GM11168 (cell line): Measurements from ENCODE around the gene PCDHGA2.
"Not testable (repeated sequence)": the region's sequence is repeated elsewhere in the genome, so short reads cannot be mapped to it uniquely, and the experiment has no call there.

ENCODE experiments used
- in situ Hi-C: fragments of 300-500 bp; cut with MboI; formaldehyde crosslinking; loops from one replicate; pipeline ENCODE4 v1.12.0; 2022; ENCODE audit warnings: low sequenced_read_pairs; ENCODE audit not compliant: unreplicated experiment

Gene PCDHGA2

GRCh38 chr5:141375444-141376155, 37.0 kb downstream of the PCDHGA2 start:
- in situ Hi-C loops: not testable (repeated sequence)

- in situ Hi-C loops: no loop called here
These were observed 44.1 kb downstream of the PCDHGA2 start, which contains the start of gene PCDHGA7 for GRCh38 chr5:141382469-141383294. TSS of gene PCDHGA7 (plus strand) at chr5:141382742. CDS start at chr5:141382900, 158 bp downstream.

GRCh38 chr5:141383345-141383744, 44.8 kb downstream of the PCDHGA2 start:
- in situ Hi-C loops: no loop called here

- in situ Hi-C loops: no loop called here
These were observed 46.1 kb downstream of the PCDHGA2 start for GRCh38 chr5:141384471-141385267.

- in situ Hi-C loops: not testable (repeated sequence)
These were observed 49.2 kb downstream of the PCDHGA2 start, which contains the start of gene PCDHGB4 for GRCh38 chr5:141387557-141388311. TSS of gene PCDHGB4 (plus strand) at chr5:141387698. CDS start at chr5:141387885, 187 bp downstream.

GRCh38 chr5:141388661-141389060, 50.1 kb downstream of the PCDHGA2 start:
- in situ Hi-C loops: no loop called here

- in situ Hi-C loops: loop anchor here (10.0 kb wide), 1 partner anchor 655 kb away; no protein-coding TSS in a partner anchor
These were observed 50.8 kb downstream of the PCDHGA2 start for GRCh38 chr5:141389153-141390042.

GRCh38 chr5:141392429-141393198, 54.1 kb downstream of the PCDHGA2 start, which contains the start of gene PCDHGA8:
TSS of gene PCDHGA8 (plus strand) at chr5:141392633. CDS start at chr5:141392814, 181 bp downstream.
- in situ Hi-C loops: loop anchor here (10.0 kb wide), 1 partner anchor 658 kb away; no protein-coding TSS in a partner anchor
